ENCODE data around the gene OTUD3. TPM values are rescaled to one million over a fixed set of nuclear protein-coding genes. Genes with fewer than 3 reads are reported as not detected.

OTUD3 gene
- total RNA-seq, result 10 to 100 TPM in 2 of 3 donors, 1 to 10 TPM in 1; 7.8 to 15.4 (median 11.6) TPM
- long read RNA-seq, donor 1, full-length matches to known transcripts, result 1 of 7 reads
- long read RNA-seq, donor 1, partial matches to known transcripts, result 0 of 7 reads
- long read RNA-seq, donor 1, other reads (novel, unspliced or antisense), result 6 of 7 reads
- long read RNA-seq, donor 2, result 0 reads

GRCh38 chr1:19882111-19883071 lies at the start of gene OTUD3:
TSS of gene OTUD3 (plus strand) at chr1:19882395. CDS start at chr1:19882514, 119 bp downstream.
- ATAC-seq (peak; percentile 96), DNase-seq (peak; percentile 95 to 97 (median 96))
- Histone ChIP-seq H3K36me3 (ENCODE audit: low read depth) (peaks cover 7% of the 10 kb centered on the region), H3K4me3 (peak within 1 kb of the TSS; percentile 77), H3K4me1 (ENCODE audit: low read depth) (peaks cover 19% of the 10 kb centered on the region), H3K9me3 (no peaks in the 10 kb centered on the region)
- peak; percentile 89 for TF ChIP-seq CTCF (IDR thresholded peaks at IDR 0.05)
- intact Hi-C loops (cut with DNase I, micrococcal nuclease), result no loop called here

- DNase-seq, result no peak
- H3K4me1 ChIP-seq (ENCODE audit: low read depth), result no peaks in the 10 kb centered on the region
- no peak overlapping the region for H3K4me3 ChIP-seq
- H3K9me3 ChIP-seq, result no peaks in the 10 kb centered on the region
- ATAC-seq, result no peak
- no peak for TF ChIP-seq CTCF (IDR thresholded peaks at IDR 0.05)
- H3K36me3 ChIP-seq (ENCODE audit: low read depth), result no peaks in the 10 kb centered on the region
- intact Hi-C loops (cut with DNase I, micrococcal nuclease), result no loop called here
Measured at GRCh38 chr1:19835578-19835977, 46.6 kb upstream of the OTUD3 start.

GRCh38 chr1:19837866-19838265 lies 44.3 kb upstream of the OTUD3 start:
- no peak for ATAC-seq
- no peaks in the 10 kb centered on the region for H3K9me3 ChIP-seq
- no peaks in the 10 kb centered on the region for H3K4me1 ChIP-seq (ENCODE audit: low read depth)
- H3K4me3 ChIP-seq, result no peak overlapping the region
- intact Hi-C loops (cut with DNase I, micrococcal nuclease), result no loop called here
- no peaks in the 10 kb centered on the region for H3K36me3 ChIP-seq (ENCODE audit: low read depth)
- DNase-seq, result no peak
- no peak for TF ChIP-seq CTCF (IDR thresholded peaks at IDR 0.05)

GRCh38 chr1:19840228-19840627 lies 42.0 kb upstream of the OTUD3 start:
- peaks cover 1% of the 10 kb centered on the region for H3K4me1 ChIP-seq (ENCODE audit: low read depth)
- intact Hi-C loops (cut with DNase I, micrococcal nuclease), result no loop called here
- no peaks in the 10 kb centered on the region for H3K36me3 ChIP-seq (ENCODE audit: low read depth)
- DNase-seq (no peak), ATAC-seq (no peak)
- H3K4me3 ChIP-seq, result no peak overlapping the region
- TF ChIP-seq CTCF (IDR thresholded peaks at IDR 0.05), result no peak
- H3K9me3 ChIP-seq, result no peaks in the 10 kb centered on the region

- ATAC-seq, result peak; percentile 25
- intact Hi-C loops (cut with DNase I, micrococcal nuclease), result no loop called here
Measured at GRCh38 chr1:19844731-19845495, 37.3 kb upstream of the OTUD3 start.

More at GRCh38 chr1:19844731-19845495, 37.3 kb upstream of the OTUD3 start:
- no peak for DNase-seq
- Histone ChIP-seq H3K36me3 (ENCODE audit: low read depth) (no peaks in the 10 kb centered on the region), H3K4me1 (ENCODE audit: low read depth) (peaks cover 10% of the 10 kb centered on the region), H3K9me3 (no peaks in the 10 kb centered on the region), H3K4me3 (no peak overlapping the region)
- no peak for TF ChIP-seq CTCF (IDR thresholded peaks at IDR 0.05)
